Endothelial cell of umbilical vein (primary cell): Measurements from ENCODE around the gene TSPOAP1.

Experiments used
- CTCF ChIP-seq, 2 donors: IDR thresholded peaks; 1 replicate in 1 of 2; 2 replicates in 1 of 2; pipeline ENCODE4 v1.5.1; 2011; ENCODE audit warnings: low read length in 2 of 2, mild to moderate bottlenecking in 2 of 2, moderate library complexity in 2 of 2, control low read depth in 1 of 2, inconsistent platforms in 1 of 2, low read depth in 1 of 2; ENCODE audit not compliant: insufficient read depth in 1 of 2; ENCODE audit errors: extremely low read depth in 1 of 2
- EZH2 ChIP-seq: IDR thresholded peaks from 2 replicates; pipeline ENCODE4 v1.6.1; 2012; ENCODE audit warnings: borderline replicate concordance, low read depth, mild to moderate bottlenecking, moderate library complexity, low read length, inconsistent platforms; ENCODE audit not compliant: severe bottlenecking
- POLR2A ChIP-seq: IDR thresholded peaks from 2 replicates; pipeline ENCODE4 v1.6.1; 2012; ENCODE audit warnings: low read depth, mild to moderate bottlenecking, control low read depth, low read length

DNA sequence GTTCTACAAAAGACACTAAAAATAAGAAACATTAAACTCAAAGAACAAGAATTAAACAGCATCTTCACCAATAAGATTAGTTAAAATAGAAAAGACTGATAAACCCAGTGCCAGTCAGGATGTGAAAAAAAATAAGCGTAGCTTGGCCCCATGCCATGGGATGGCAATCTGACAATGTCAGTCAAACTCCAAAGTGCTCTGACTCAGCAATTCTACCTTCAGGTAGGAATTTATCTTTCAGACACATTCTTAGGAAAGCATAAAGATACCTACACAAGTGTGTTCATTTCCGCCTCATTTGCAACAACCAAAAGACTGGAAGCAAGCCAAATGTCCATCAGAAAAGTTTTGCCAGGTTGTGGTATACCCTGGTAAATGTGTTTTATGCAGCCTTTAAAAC lies 38.7 kb downstream of the TSPOAP1 start:
- no peak for TF ChIP-seq EZH2
- TF ChIP-seq CTCF (IDR thresholded peaks at IDR 0.05; ENCODE audit: extremely low read depth in 1 of 2, insufficient read depth in 1 of 2, low read depth in 1 of 2, low read length in 2 of 2): no peak
- TF ChIP-seq POLR2A: no peak
